Measurements from ENCODE around the gene NACA2. TPM values are rescaled to one million over a fixed set of nuclear protein-coding genes. Genes with fewer than 3 reads are reported as not detected.

The NACA2 gene
- polyA plus RNA-seq (2012; ENCODE audit: insufficient read length, low read depth) = 2.8 TPM

- no peak for TF ChIP-seq REST (IDR thresholded peaks at IDR 0.05; ENCODE audit: insufficient read depth in 1 of 2, low read depth in 2 of 2, low read length in 2 of 2)
- TF ChIP-seq FOXP2 (optimal IDR thresholded peaks at IDR 0.05; ENCODE audit: borderline replicate concordance, extremely low read depth, extremely low read length, insufficient read depth) = no peak
Measured at GRCh38 chr17:61591018-61591417, at the start of gene NACA2. Gene NACA2, minus strand, starts transcription at chr17:61591219. Its CDS starts 39 bp downstream, at chr17:61591180.

GRCh38 chr17:61639818-61640217 is 48.8 kb upstream of the NACA2 start:
- TF ChIP-seq TAF1 (IDR thresholded peaks at IDR 0.05; ENCODE audit: borderline replicate concordance, insufficient read depth, low read length) (no peak), FOXP2 (optimal IDR thresholded peaks at IDR 0.05; ENCODE audit: borderline replicate concordance, extremely low read depth, extremely low read length, insufficient read depth) (no peak), POLR2AphosphoS5 (IDR thresholded peaks at IDR 0.05; ENCODE audit: low read depth, low read length) (no peak), SIN3A (IDR thresholded peaks at IDR 0.05; ENCODE audit: borderline replicate concordance, insufficient read depth, low read length) (no peak), REST (IDR thresholded peaks at IDR 0.05; ENCODE audit: insufficient read depth in 1 of 2, low read depth in 2 of 2, low read length in 2 of 2) (no peak)

GRCh38 chr17:61638087-61638486 is 47.1 kb upstream of the NACA2 start:
- TF ChIP-seq REST (IDR thresholded peaks at IDR 0.05; ENCODE audit: insufficient read depth in 1 of 2, low read depth in 2 of 2, low read length in 2 of 2) (no peak), TAF1 (IDR thresholded peaks at IDR 0.05; ENCODE audit: borderline replicate concordance, insufficient read depth, low read length) (no peak), SIN3A (IDR thresholded peaks at IDR 0.05; ENCODE audit: borderline replicate concordance, insufficient read depth, low read length) (no peak), POLR2AphosphoS5 (IDR thresholded peaks at IDR 0.05; ENCODE audit: low read depth, low read length) (no peak), FOXP2 (optimal IDR thresholded peaks at IDR 0.05; ENCODE audit: borderline replicate concordance, extremely low read depth, extremely low read length, insufficient read depth) (no peak)

- TF ChIP-seq FOXP2 (optimal IDR thresholded peaks at IDR 0.05; ENCODE audit: borderline replicate concordance, extremely low read depth, extremely low read length, insufficient read depth) = no peak
- no peak for TF ChIP-seq REST (IDR thresholded peaks at IDR 0.05; ENCODE audit: insufficient read depth in 1 of 2, low read depth in 2 of 2, low read length in 2 of 2)
- TF ChIP-seq POLR2AphosphoS5 (IDR thresholded peaks at IDR 0.05; ENCODE audit: low read depth, low read length) = no peak
- TF ChIP-seq TAF1 (IDR thresholded peaks at IDR 0.05; ENCODE audit: borderline replicate concordance, insufficient read depth, low read length) = no peak
- no peak for TF ChIP-seq SIN3A (IDR thresholded peaks at IDR 0.05; ENCODE audit: borderline replicate concordance, insufficient read depth, low read length)
Measured at GRCh38 chr17:61635913-61636432, 45.0 kb upstream of the NACA2 start.
